Subcutaneous abdominal adipose tissue (tissue), 5 donors: Measurements from ENCODE around the gene DRAM2.

Source experiments
- H3K27ac ChIP-seq: one replicate; pipeline ENCODE4 v1.7.0; 2013; ENCODE audit warnings: low read depth, mild to moderate bottlenecking, inconsistent platforms, low read length, moderate library complexity
- H3K27me3 ChIP-seq, 5 donors: one replicate each; pipeline ENCODE4 v1.7.0; 2013; ENCODE audit warnings: low read length in 5 of 5, inconsistent platforms in 1 of 5; ENCODE audit not compliant: control insufficient read depth in 5 of 5, insufficient read depth in 4 of 5
- H3K36me3 ChIP-seq, 5 donors: one replicate each; pipeline ENCODE4 v1.7.0; 2013; ENCODE audit warnings: low read length in 5 of 5; ENCODE audit not compliant: control insufficient read depth in 5 of 5, insufficient read depth in 5 of 5
- H3K4me1 ChIP-seq, 5 donors: one replicate each; pipeline ENCODE4 v1.7.0; 2013; ENCODE audit warnings: low read length in 5 of 5, mild to moderate bottlenecking in 3 of 5, moderate library complexity in 1 of 5; ENCODE audit not compliant: control insufficient read depth in 5 of 5, insufficient read depth in 5 of 5
- H3K4me3 ChIP-seq, 5 donors: one replicate each; pipeline ENCODE4 v1.7.0; 2013; ENCODE audit warnings: low read length in 5 of 5, low read depth in 1 of 5
- H3K9ac ChIP-seq, 5 donors: one replicate each; pipeline ENCODE4 v1.7.0; 2013; ENCODE audit warnings: low read length in 5 of 5, mild to moderate bottlenecking in 4 of 5, moderate library complexity in 3 of 5
- H3K9me3 ChIP-seq, 5 donors: one replicate each; pipeline ENCODE4 v1.7.0; 2013; ENCODE audit warnings: low read length in 5 of 5; ENCODE audit not compliant: control insufficient read depth in 5 of 5
- donor health status: healthy.
- donor health status: healthy.
- donor health status: healthy.
- donor health status: healthy.
- donor health status: healthy.

DRAM2 gene

GRCh38 chr1:111145963-111146768 lies 6.3 kb upstream of the DRAM2 start:
- H3K4me1 ChIP-seq, result peaks cover 0 to 45% (median 24%) of the 10 kb centered on the region in 5 donors
- no peaks in the 10 kb centered on the region for H3K9me3 ChIP-seq
- no peak overlapping the region for H3K27ac ChIP-seq
- peaks cover 15 to 37% (median 25%) of the 10 kb centered on the region in 5 donors for H3K36me3 ChIP-seq
- H3K27me3 ChIP-seq, result no peaks in the 10 kb centered on the region
- H3K4me3 ChIP-seq, result no peak overlapping the region
- no peak overlapping the region for H3K9ac ChIP-seq

GRCh38 chr1:111145542-111145941 lies 5.6 kb upstream of the DRAM2 start:
- no peak overlapping the region for H3K4me3 ChIP-seq
- H3K36me3 ChIP-seq, result peaks cover 15 to 37% (median 25%) of the 10 kb centered on the region in 5 donors
- no peak overlapping the region for H3K27ac ChIP-seq
- H3K9me3 ChIP-seq, result no peaks in the 10 kb centered on the region
- peaks cover 0 to 51% (median 30%) of the 10 kb centered on the region in 5 donors for H3K4me1 ChIP-seq
- H3K27me3 ChIP-seq, result no peaks in the 10 kb centered on the region
- H3K9ac ChIP-seq, result no peak overlapping the region

GRCh38 chr1:111142356-111142975 lies 2.6 kb upstream of the DRAM2 start:
- Histone ChIP-seq H3K9ac (peak overlapping the region in 4 of 5 donors; percentile 32 to 94 (median 44)), H3K27ac (peak overlapping the region; percentile 94), H3K4me1 (peaks cover 0 to 56% (median 43%) of the 10 kb centered on the region in 5 donors), H3K36me3 (peaks cover 0 to 9% (median 3%) of the 10 kb centered on the region in 5 donors), H3K27me3 (no peaks in the 10 kb centered on the region), H3K4me3 (peak overlapping the region in 3 of 5 donors; percentile 1 to 90 (median 83)), H3K9me3 (no peaks in the 10 kb centered on the region)

GRCh38 chr1:111141245-111142220 lies 1.6 kb upstream of the DRAM2 start:
- peak overlapping the region; percentile 94 for H3K27ac ChIP-seq
- peak overlapping the region; percentile 83 to 98 (median 90) for H3K4me3 ChIP-seq
- H3K4me1 ChIP-seq, result peaks cover 0 to 54% (median 43%) of the 10 kb centered on the region in 5 donors
- no peaks in the 10 kb centered on the region for H3K9me3 ChIP-seq
- peaks cover 0 to 12% (median 3%) of the 10 kb centered on the region in 5 donors for H3K36me3 ChIP-seq
- H3K9ac ChIP-seq, result peak overlapping the region in 4 of 5 donors; percentile 94 to 98 (median 97)
- no peaks in the 10 kb centered on the region for H3K27me3 ChIP-seq

GRCh38 chr1:111140680-111140967 lies 731 bp upstream of the DRAM2 start:
- H3K27me3 ChIP-seq, result no peaks in the 10 kb centered on the region
- H3K27ac ChIP-seq, result peak overlapping the region; percentile 94
- H3K4me1 ChIP-seq, result peaks cover 0 to 54% (median 43%) of the 10 kb centered on the region in 5 donors
- H3K9ac ChIP-seq, result peak overlapping the region; percentile 23 to 98 (median 97)
- H3K4me3 ChIP-seq, result peak overlapping the region; percentile 83 to 98 (median 90)
- H3K36me3 ChIP-seq, result peaks cover 0 to 18% (median 4%) of the 10 kb centered on the region in 5 donors
- no peaks in the 10 kb centered on the region for H3K9me3 ChIP-seq

GRCh38 chr1:111139324-111139955 lies 453 bp downstream of the DRAM2 start:
- no peaks in the 10 kb centered on the region for H3K9me3 ChIP-seq
- peaks cover 0 to 54% (median 43%) of the 10 kb centered on the region in 5 donors for H3K4me1 ChIP-seq
- peak overlapping the region; percentile 83 to 98 (median 95) for H3K4me3 ChIP-seq
- H3K27ac ChIP-seq, result peak overlapping the region; percentile 94
- H3K9ac ChIP-seq, result peak overlapping the region; percentile 91 to 98 (median 97)
- peaks cover 6 to 19% (median 9%) of the 10 kb centered on the region in 5 donors for H3K36me3 ChIP-seq
- no peaks in the 10 kb centered on the region for H3K27me3 ChIP-seq

GRCh38 chr1:111133866-111134265 lies 6.0 kb downstream of the DRAM2 start:
- no peak overlapping the region for H3K9ac ChIP-seq
- peaks cover 0 to 21% (median 13%) of the 10 kb centered on the region in 5 donors for H3K4me1 ChIP-seq
- no peaks in the 10 kb centered on the region for H3K27me3 ChIP-seq
- H3K27ac ChIP-seq, result no peak overlapping the region
- no peaks in the 10 kb centered on the region for H3K9me3 ChIP-seq
- peaks cover 11 to 33% (median 26%) of the 10 kb centered on the region in 5 donors for H3K36me3 ChIP-seq
- no peak overlapping the region for H3K4me3 ChIP-seq

- peaks cover 18 to 44% (median 40%) of the 10 kb centered on the region in 5 donors for H3K36me3 ChIP-seq
- H3K27me3 ChIP-seq, result no peaks in the 10 kb centered on the region
- peaks cover 0 to 9% (median 3%) of the 10 kb centered on the region in 5 donors for H3K4me1 ChIP-seq
- H3K9ac ChIP-seq, result no peak overlapping the region
- peak overlapping the region; percentile 23 for H3K27ac ChIP-seq
- no peak overlapping the region for H3K4me3 ChIP-seq
- H3K9me3 ChIP-seq, result no peaks in the 10 kb centered on the region
These were observed 8.2 kb downstream of the DRAM2 start for GRCh38 chr1:111131693-111132092.

GRCh38 chr1:111129376-111129775 lies 10.5 kb downstream of the DRAM2 start:
- Histone ChIP-seq H3K9ac (no peak overlapping the region), H3K27ac (no peak overlapping the region), H3K4me1 (peaks cover 0 to 9% (median 3%) of the 10 kb centered on the region in 5 donors), H3K36me3 (peaks cover 24 to 58% (median 48%) of the 10 kb centered on the region in 5 donors), H3K4me3 (no peak overlapping the region), H3K9me3 (no peaks in the 10 kb centered on the region), H3K27me3 (no peaks in the 10 kb centered on the region)
